GM11168 (cell line): ENCODE results near the gene STAG3.
"Not testable (repeated sequence)": the region's sequence is repeated elsewhere in the genome, so short reads cannot be mapped to it uniquely, and the experiment has no call there.

ENCODE experiments used
- in situ Hi-C: fragments of 300-500 bp; cut with MboI; formaldehyde crosslinking; loops from one replicate; pipeline ENCODE4 v1.12.0; 2022; ENCODE audit warnings: low sequenced_read_pairs; ENCODE audit not compliant: unreplicated experiment

The STAG3 gene

GRCh38 chr7:100239975-100240374 lies 62.3 kb downstream of the STAG3 start:
- in situ Hi-C loops = not testable (repeated sequence)

- in situ Hi-C loops = not testable (repeated sequence)
Measured at GRCh38 chr7:100243385-100243784, 65.7 kb downstream of the STAG3 start.

- in situ Hi-C loops = not testable (repeated sequence)
Measured at GRCh38 chr7:100244988-100245605, 67.4 kb downstream of the STAG3 start.

GRCh38 chr7:100246121-100246864 lies 68.6 kb downstream of the STAG3 start:
- in situ Hi-C loops = not testable (repeated sequence)

GRCh38 chr7:100246865-100247137 lies 69.1 kb downstream of the STAG3 start:
- in situ Hi-C loops = not testable (repeated sequence)

- in situ Hi-C loops = no loop called here
Measured at GRCh38 chr7:100247152-100247757, 69.5 kb downstream of the STAG3 start.

GRCh38 chr7:100248483-100248882 lies 70.8 kb downstream of the STAG3 start:
- in situ Hi-C loops = no loop called here

- in situ Hi-C loops = no loop called here
Measured at GRCh38 chr7:100257017-100257416, 79.3 kb downstream of the STAG3 start.

GRCh38 chr7:100259984-100260383 lies 82.3 kb downstream of the STAG3 start:
- in situ Hi-C loops = not testable (repeated sequence)

- in situ Hi-C loops = not testable (repeated sequence)
Measured at GRCh38 chr7:100262896-100263295, 85.2 kb downstream of the STAG3 start.
